Fibroblast of the aortic adventitia (primary cell): ENCODE data around the gene CFAP61. TPM values are rescaled to one million over a fixed set of nuclear protein-coding genes. Genes with fewer than 3 reads are reported as not detected.

Experiments
- DNase-seq: peaks from one replicate; pipeline ENCODE4 v3.0.0-alpha.2; 2010; ENCODE audit warnings: low read depth
- H3K4me3 ChIP-seq: 2 replicates; pipeline ENCODE4 v1.5.1; 2011; ENCODE audit warnings: low read depth, mild to moderate bottlenecking, control low read depth, low read length, moderate library complexity
- CTCF ChIP-seq: IDR thresholded peaks from 2 replicates; pipeline ENCODE4 v1.5.1; 2011; ENCODE audit warnings: mild to moderate bottlenecking, low read length, control low read depth, inconsistent platforms; ENCODE audit not compliant: insufficient read depth
- total RNA-seq: library from RNA; depleted of rRNA; stranded (reverse); fragments of >200 nt; gene quantifications from 2 replicates; pipeline ENCODE4 v1.2.3, GENCODE V29; 2012; ENCODE audit warnings: low replicate concordance

The CFAP61 gene
- total RNA-seq, 1 donor, result 0.18 TPM

GRCh38 chr20:20359628-20360027 lies 307.3 kb downstream of the CFAP61 start:
- no peak for TF ChIP-seq CTCF
- H3K4me3 ChIP-seq, result no peak overlapping the region
- no peak for DNase-seq

DNA sequence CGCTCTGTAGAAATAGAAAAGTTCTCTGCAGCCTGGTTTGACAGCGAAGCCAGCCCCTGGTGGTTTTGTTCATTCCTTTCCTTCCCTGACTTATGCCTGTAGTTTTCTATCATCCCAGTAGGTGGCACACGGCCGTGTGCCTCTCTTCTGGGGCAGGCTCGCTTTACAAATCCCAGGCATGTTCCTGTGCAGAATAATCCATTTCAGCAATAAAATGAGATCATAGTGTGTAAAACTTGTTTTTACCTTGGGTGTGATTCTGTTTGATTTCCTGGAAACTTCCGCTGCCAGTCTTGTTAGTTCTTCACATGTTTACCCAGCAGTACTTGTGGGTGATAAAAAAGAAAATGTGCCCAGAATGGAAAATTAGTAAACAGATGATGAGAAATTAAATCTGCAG lies 308.1 kb downstream of the CFAP61 start:
- TF ChIP-seq CTCF, result peak; percentile 89

DNA sequence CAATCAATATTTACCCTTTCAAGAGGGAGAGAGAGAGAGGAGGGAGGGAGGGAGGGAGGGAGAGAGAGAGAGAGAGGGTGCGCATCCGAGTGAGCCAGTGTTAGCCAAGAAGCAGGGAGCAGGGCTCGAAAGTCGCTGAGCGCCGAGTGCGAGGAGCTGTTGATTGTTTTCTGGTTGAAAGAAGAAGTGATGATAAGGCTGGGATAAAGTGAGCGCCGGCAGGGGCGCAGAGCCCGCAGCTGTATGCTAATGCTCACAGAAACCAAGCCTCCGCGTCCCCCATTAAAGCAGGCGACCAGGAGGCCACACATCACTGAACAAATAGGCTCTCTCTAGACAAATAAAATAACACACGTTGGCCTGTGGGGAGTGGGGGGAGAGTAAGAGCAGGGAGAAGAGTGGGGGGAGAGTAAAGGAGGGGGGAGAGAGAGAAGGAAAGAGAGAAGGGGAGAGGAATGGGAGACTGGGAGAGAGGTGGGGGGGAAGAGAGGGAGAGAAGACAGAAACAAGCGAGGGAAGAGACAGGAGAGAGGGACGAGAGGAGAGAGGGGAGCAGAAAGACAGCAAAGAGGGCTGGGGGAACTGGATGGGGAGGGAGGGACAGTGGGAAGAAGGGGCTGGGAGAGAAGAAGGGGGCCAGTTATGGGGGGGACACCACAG lies 310.6 kb downstream of the CFAP61 start:
- H3K4me3 ChIP-seq, result no peak overlapping the region
- TF ChIP-seq CTCF, result no peak
- DNase-seq, result no peak

More for the DNA sequence above, 308.1 kb downstream of the CFAP61 start:
- no peak overlapping the region for H3K4me3 ChIP-seq
- peak; percentile 68 for DNase-seq

- no peak for TF ChIP-seq CTCF
Measured at GRCh38 chr20:20363434-20363798, 311.1 kb downstream of the CFAP61 start.

DNA sequence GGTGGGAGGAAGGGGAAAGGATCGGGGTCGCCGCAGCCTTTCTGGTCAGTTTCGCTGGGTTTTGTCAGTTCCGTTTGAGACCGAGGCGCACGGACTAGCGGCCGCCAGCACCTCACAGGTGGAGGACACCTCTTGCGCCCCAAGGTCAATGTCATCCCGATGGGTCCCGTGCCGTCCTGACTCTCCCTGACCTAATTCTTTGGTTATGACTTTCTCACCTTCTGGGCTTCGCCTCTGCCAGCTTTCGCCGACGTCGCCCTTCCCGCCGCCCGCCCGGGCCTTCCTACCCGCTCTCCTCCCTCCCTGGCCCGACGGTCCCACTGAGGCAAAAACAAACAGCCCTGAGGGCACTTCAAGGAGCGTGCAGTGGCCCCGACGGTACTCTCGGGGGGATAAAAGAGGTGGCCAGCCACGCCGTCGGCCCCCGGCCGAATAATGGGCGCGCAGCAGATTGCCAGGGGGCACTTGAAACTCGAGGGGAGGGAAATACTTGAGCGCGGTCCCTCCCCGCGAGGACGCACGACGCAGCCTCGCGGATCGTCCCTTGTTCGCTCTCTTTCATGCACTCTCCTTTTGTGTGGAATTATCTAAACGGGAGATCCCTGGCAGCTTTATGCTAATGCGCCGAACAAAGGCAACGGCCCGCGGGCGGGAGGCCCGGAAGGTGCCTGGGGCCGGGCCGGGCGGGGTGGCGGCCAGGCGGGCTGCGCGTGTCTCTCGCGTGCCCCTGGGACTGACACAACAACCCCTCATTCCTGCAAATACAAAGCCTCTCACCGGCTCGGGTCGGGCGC lies 311.7 kb downstream of the CFAP61 start:
- no peak for TF ChIP-seq CTCF
- H3K4me3 ChIP-seq, result no peak overlapping the region
- DNase-seq, result no peak

More at GRCh38 chr20:20363434-20363798, 311.1 kb downstream of the CFAP61 start:
- DNase-seq, result no peak
- no peak overlapping the region for H3K4me3 ChIP-seq

DNA sequence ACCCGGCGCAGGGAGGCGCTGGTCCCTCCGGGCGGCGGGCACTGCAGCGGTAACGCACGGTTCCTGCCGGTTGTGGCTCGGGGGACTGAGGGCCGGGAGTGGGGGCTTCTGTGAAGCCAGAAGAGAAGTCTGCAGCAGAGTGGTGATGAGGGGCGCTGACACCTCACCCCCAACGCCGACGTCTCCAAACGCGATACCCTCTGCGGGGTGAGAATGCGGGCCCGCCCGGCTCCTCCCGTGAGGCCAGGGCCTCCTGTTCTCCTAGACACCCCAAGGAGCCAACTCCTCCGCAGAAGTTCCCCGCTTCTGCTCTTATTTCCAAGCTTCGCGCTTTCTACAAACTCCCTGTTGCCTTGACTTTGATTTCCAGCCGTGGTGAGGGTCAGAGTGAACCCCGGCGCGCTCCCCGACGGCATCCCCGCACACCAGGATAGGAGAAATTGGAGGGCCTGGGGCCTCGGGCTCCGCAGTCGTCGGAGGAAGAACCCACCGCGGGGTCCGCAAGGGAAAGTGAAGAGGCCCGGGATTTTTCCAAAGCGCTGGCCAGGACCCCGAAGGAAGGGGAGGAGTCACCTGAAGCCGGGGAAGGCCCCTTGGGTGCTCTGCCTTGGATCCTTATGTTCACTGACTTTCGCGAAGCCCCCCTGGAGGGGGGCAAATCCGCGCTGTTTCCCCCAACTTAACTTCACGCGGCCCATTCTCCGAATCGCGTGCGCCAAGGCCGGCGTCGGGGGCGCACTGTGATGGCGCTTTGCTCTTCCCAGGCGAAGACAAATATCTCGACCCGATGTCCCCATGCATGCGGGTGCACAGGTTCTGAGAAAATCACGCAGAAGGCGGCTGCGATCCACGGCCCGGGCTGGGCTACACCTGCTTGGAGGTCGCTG lies 312.5 kb downstream of the CFAP61 start:
- H3K4me3 ChIP-seq, result no peak overlapping the region
- no peak for TF ChIP-seq CTCF
- no peak for DNase-seq
